H1 (cell line): Measurements from ENCODE around the gene CACNG5. TPM values are rescaled to one million over a fixed set of nuclear protein-coding genes. Genes with fewer than 3 reads are reported as not detected.

Experiments
- RBBP5 ChIP-seq: IDR thresholded peaks from 2 replicates; pipeline ENCODE4 v1.7.1; 2012; ENCODE audit warnings: low read depth, mild to moderate bottlenecking, inconsistent platforms, low read length, moderate library complexity, borderline replicate concordance
- polyA plus RNA-seq, 7 experiments: library from polyadenylated mRNA; depleted of rRNA in 3 of 7; stranded (reverse) in 5 of 7; unstranded in 2 of 7; fragments of >200 nt in 5 of 7; fragments of 200-250 nt in 2 of 7; gene quantifications; 1 replicate in 5 of 7; 2 replicates in 1 of 7; 4 replicates in 1 of 7; pipeline versions ENCODE4 v1.2.1 to v1.2.3, GENCODE V29; 2011 to 2013; ENCODE audit warnings: missing spikeins in 2 of 7, mixed read lengths in 2 of 7
- total RNA-seq: library from RNA; stranded (reverse); fragmentation: NEBNext Ultra II Directional; extraction: Animal tissue kit (Norgen Biotek cat#: 25700); gene quantifications from 2 replicates; pipeline ENCODE4 v1.2.1, GENCODE V29; 2021

The CACNG5 gene
- total and polyA plus RNA-seq, 2 of the 8 experiments (the other 6 are each of a cell fraction or from before 2014, with no cell fraction given), result 2.2 to 3.1 TPM

DNA sequence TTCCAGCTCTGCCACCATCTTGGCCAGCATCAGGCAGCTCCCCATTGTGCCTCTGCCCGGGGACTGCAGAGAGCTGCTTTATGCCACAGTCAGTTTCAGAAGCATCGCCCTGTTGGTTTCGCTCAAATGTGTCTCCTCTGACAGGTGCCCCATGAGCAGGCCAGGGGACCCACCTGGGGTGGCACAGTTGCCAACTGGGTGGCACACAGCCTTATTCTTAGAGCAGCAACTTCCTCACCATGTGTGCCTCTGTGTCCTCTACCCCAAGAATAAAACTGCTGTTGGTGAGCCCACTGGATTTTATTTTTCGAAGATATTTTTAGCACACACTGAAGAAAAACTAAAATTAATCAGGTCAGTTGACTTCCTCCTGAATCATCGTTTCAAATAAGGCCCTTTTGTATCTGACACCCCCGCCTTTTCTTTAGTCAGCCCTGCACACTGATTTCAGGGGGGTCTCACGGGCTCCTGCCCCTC is 44.9 kb upstream of the CACNG5 start (continued):
- TF ChIP-seq RBBP5, result no peak
